Measurements from ENCODE around the gene CCNQ.

Gene CCNQ

DNA sequence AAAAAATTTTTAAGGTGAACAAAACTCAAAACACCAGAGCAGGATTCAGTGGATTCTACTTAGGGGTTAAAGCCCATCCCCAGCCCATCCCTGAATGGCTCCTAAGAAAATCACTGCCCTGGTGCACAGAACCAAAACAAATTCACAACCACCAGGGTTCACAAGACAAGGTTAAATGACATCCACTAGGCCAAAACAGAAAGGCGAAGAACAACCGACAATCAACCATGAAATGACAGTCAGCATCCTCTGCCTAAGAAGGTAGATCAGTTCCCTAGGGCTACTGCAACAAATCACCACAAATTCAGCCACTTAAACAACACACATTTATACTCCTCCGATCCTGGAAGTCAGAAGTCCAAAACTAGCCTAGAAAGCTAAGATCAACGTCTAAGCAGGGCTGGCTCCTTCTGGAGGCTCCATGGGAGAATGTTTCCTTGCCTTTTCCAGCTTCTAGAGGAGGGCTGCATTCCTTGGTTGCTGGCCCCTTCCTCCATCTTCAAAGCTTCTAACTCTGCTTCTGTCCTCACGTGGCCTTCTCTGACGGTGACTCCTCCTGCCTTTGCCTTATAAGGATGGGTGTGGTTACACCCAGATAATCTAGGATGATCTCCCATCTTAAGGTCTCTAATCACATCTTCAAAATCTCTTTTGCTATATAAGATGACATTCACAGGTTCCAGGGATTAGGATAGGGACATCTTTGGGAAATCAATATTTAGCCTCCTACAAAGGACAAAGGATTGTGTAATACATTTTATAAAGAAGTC is 1.8 kb downstream of the CCNQ start:
- no peak for DNase-seq (ENCODE audit: low spot score)

DNA sequence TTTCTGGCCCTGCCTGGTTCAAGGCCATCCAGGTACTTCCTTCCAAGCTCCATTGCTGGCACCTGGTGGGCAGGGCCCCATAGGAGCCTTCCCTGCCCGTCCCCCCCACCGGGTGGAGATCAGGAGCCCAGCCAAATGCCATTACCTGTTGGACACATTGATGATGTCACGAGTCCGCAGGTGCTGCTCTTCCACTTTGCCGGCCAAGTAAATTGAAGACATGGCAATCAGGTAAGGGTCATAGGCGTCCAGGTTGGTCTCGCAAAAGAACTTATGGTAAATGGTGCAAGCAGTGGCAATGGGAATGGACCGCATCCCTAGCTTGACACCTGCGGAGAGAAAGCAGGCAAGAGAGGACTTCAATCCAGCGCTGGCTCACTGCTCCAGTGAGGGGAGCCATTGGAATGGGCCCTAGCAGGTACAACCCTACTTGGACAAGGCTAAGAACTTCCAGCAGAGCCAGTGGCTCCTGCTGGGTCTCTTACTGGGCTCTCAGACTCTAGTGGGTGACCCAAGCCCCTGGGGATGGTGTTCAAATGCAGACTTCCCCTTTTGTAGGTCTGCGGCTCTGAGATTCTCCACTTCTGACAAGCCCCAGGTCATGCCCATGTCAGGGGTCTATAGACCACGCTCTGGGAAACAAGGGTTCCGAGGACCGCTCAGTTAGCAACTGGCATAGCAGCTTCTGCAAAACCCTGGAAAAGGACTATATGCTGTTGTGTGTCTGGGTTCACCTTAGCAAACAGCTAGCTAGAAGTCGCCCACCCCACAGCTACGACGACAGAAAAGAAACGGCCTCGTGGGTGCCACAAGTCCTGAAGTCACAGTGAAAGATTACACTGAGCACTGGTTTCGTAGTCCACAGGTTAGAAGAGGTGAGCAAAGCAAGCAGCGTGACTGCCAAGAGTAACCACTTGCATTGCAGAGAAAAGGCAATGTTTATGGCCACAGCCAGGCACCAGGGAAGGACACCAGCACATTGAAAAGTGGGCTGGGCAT is 2.8 kb downstream of the CCNQ start:
- DNase-seq (ENCODE audit: low spot score): no peak

DNA sequence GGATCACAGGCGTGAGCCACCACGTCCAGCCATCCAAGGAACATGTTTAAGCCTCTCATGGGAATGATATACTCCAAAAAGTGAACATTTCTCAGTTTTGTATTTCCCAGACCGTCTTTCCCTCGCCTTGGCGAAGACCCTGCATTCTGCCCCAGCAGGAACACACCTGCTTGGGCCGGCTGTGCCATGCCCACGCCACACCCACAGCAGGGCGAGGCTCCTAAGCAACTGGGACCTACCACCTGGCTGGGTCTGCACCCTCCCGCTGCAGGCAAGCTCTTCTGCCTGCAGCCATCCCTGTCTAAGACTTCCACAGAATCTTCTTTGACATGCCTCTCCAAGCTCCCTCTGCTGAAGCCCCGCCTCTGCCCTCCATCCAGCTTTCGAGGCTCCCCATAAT is 3.6 kb downstream of the CCNQ start:
- DNase-seq (ENCODE audit: low spot score): no peak

DNA sequence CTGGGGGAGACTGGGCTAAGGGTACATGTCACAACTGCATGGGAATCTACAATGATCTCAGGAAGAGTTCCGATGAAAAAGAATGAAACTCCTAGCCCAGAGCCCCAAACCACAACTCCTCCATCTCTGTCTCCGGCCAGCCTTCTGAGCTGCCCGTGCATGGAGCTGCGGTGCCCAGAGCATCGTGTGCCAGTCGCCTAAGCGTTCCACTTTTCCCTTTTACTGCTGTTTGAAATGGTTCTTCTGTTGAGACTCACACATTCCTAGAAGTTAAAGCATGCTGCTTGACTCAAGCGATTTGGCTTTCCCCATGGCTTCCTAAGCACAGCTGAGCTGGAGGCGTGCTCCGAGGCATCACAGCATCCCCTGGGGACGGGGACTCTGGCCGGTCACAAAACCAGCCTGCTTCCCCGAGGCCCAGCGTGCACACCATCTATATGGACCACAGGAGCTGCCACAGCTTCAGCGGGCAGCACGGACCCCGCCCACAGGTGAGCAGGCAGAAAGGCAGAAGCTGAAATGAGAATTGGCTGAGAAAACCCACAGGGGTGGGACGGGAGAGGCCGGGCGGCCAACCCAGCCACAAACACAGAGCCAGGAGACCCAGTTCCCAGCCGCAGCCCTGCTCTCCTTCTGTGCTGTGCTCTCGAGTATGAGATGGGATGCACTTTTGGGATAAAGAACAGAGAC is 5.0 kb downstream of the CCNQ start:
- DNase-seq (ENCODE audit: low spot score): no peak

DNA sequence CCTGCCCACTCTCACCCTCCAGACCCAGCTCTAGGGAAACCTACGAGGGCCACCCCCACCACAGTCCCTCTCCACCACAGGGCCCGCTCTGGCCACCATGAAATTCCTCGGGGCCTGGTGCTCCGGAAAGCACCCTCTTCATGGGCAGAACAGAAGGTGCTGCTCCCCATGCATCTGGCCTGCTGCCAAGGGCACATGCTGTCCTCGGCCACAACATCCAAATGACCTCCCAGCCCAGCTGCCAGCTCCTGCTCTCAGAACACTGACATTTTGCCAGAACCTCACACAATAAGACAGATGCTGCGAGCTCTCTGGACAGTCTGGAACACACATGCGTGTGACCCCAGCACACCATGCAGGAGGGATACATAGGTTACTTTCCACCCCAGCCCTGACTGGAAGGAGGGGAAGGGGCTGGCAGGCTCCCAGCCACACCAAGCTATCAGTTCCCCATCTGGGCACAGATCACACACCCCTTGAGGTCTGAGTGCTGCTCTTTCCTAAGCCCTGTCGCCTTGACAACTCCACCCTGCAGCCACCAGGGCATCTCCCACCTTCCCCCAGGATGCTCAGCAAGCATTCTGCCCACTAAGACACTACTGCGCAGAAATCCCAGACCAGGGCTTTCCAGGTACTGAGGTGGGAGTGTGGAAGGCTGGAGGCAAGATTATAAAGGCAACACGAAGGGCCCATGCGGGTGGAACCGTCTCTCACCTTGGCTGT is 5.8 kb downstream of the CCNQ start:
- no peak for DNase-seq (ENCODE audit: low spot score)

DNA sequence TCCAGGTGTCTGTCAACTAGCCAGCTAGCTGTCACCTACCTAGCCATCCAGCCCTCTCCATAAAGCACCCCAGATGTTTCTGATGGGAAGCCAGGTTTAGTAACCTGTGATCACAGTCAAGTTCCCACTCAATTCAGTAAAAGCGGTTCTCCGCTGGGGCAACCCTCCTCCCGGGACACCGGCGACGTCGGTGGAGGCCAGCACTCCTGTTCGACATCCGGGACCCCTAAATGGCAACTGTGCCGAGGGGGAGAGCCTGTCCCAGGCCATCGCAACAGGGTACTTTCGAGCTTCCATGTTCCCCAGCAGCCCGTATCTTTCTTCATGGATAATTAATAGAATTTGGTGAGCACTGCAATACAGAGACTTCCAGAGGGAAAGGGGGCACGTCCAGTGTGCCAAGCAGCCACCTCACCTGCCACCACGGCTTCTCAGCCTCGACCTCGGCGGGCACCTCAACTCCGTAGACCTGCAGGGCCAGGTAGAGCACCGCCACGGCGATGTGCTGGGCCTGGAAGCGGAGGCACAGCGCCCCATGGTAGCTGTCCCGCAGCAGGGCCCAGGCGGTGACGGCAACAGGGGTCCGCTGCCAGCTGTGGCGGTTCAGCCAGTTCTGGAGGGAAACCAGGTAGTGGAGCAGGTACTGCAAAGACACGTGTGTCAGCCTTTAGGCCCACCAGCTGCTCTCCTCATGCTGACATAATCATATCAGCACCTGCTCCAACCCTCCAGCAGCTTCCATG is 6.7 kb downstream of the CCNQ start:
- DNase-seq (ENCODE audit: low spot score): no peak

DNA sequence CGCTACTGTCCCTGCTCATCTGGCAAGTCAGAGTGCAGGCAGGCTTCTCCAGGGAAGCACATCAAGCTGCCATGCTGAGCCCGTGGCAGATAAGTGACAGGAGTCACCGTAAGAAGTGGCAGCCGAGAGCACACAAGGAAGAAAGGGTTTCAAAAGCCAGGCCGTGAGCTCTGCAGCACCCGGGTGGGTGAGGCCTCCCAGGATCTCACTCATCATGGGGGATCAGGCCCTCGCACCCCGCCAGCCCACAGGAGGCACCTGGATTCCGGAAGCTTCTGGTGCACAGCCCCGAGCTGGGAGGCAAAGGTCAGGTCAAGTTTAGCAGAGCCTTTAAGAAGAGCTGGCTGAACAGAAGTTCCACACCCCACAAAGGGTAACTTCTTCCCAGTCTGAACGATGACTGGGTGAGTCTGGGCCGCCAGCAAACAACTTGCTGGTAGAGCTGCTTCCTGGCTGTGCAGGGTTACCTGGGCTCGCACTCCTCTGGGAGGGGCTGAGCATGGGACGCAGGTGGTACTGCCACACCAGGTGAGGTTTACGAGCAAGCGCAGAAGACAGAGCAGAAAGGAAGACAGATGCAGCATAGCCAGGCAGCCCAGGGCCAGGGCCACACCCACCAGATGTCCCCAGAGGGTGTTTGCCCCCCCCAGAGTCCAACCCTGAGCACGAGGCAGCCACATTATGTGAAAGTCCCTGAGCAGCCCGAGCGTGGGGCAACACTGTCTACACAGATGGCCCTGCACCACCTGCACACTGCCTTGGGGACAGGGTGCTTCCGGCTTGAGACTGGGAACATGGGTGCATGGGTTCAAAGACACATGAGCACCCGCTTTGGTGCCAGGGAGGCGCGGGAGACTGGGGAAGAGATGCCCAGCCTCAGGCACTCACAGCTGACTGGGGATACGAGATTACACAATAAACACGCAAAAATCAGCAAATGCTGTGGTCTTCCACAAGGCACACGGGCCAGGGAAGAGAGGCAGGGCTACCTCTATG is 7.7 kb downstream of the CCNQ start:
- DNase-seq (ENCODE audit: low spot score): no peak

DNA sequence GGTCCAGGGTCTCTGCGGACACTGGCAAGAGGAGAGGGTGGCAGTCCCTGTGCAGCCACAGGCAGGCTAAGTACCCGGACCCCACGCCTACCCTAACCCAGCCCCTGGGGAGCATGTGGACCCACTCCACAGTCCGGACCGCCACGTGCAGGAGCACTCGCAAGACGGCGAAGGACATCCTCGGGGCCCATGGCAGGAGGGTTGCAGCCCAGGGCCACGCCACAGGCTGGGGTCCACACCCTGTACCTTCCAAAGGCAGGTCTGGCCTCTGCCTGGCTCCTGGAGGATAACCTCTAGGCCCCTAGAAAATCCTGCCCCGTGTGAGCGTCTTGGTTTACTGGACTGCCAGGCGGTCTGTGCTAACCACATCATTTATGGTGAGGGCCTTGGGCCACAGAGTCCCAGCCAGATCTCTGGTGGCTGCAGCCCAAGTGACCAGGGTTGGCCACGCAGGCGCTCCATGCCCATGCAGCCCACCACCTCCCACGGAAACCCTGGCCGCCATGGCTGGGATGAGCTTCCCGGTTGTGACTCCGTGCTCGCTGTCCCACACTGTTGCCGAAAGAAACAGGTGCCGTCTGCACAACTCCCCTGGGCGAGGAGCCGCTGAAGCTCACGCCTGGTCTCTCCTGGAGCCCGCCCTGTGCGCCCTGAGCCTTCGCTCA is 10.0 kb downstream of the CCNQ start:
- DNase-seq (ENCODE audit: low spot score): no peak

DNA sequence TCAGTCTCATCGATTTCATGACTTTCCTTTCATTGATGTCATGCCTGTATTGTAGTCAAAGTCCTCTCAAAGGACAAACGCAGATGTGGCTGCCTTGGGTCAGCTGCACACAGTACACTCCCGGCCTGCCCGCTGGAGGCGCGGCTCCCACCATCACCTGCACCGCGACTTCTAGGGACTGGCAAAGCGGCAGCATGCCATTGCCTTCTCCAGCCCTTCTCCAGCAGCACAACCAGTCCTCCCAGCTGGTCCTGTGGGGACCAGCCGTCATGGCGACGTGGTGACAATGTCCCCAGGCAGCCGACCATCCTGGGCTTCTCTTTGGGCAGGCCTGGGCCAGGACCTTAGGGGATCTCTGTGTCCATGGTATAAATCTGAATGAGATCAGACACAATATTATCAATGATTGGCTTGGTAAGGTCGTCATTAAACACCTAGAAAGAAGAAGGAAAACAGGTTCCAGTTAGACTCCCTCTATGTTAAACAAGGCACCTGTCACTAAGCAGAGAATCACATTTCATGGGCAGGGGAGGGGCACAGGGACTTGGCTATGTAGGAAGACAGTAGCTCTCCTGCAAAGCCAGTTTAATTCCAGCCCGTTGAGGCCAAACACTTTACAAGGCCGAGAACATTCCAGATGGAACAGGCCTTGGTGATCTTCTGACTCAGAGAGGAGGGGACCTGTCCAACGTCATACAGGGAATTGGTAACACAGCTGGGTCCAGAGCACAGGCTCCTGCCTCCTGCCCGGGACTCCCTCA is 10.7 kb downstream of the CCNQ start:
- DNase-seq (ENCODE audit: low spot score): no peak

DNA sequence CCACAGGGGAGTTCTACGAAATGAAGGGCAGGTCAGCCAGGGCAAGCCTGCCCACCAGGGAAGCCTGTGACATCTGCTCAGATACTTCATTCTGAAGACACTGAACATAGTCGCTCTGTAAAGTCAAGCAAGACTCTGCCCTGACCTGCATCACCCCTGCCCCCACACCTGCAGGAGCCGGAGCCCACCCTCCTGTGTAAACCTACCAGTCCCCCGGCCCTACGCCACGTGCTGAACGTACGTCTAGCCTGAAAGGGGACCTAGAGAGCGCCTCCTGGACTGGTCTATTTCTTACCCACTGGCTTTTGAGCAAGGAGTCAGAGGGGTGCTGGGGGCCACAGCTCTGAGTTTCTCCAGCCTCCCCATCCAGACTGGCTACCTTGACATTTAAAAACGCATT is 11.6 kb downstream of the CCNQ start:
- no peak for DNase-seq (ENCODE audit: low spot score)

DNA sequence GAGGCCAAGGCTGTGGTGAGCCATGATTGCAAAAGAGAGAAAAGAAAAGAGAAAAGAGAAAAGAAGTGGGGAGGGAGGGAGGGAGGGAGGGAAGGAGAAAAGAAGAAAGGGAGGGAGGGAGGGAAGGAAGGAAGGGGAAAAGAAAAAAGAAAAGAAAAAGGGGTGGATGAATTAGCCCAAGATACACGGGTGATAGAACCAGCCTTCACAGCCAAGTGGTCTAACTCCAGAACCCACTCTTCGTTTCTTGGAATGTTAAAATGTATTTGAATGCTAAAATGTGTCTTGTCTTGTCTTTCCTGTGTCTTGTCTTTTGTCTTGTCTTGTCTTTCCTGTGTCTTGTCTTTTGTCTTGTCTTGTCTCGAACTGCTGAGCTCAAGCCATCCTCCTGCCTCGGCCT is 13.1 kb downstream of the CCNQ start:
- no peak for DNase-seq (ENCODE audit: low spot score)

DNA sequence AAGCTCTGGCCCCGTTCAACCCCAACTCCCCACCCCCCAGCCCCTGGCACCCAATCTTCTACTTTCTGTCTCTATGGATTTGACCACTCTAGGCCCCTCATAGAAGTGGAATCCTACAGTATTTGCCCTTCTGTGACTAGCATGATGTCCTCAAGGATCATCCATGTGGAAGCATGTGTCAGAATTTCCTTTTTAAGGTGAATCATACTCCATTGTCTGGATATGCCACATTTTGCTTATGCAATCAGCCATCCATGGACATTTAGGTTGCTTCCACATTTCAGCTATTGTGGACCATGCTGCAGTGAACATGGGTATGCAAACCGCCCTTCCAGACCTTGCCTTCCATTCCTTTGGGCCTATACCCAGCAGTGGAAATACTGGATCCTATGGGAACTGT is 15.5 kb downstream of the CCNQ start:
- no peak for DNase-seq (ENCODE audit: low spot score)

DNA sequence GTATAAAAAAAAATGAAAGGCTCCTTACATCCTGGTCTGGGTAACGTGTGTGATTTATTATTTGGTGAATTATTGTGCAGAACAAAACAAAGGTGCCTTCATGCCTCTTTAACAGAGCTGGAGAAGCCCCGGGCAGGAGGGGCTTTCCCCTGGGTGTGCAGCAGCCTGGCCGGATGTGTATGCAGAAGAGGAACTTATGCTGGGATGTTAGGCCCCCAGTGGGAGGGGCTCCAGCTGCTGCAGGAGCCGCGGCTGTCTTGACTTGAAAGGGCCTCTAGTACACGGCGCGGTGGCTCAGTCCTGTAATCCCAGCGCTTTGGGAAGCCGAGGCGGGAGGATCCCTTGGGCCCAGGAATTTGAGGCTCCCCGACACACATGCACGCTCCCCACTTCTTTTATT is 16.0 kb downstream of the CCNQ start:
- peak; percentile 51 for DNase-seq (ENCODE audit: low spot score)

DNA sequence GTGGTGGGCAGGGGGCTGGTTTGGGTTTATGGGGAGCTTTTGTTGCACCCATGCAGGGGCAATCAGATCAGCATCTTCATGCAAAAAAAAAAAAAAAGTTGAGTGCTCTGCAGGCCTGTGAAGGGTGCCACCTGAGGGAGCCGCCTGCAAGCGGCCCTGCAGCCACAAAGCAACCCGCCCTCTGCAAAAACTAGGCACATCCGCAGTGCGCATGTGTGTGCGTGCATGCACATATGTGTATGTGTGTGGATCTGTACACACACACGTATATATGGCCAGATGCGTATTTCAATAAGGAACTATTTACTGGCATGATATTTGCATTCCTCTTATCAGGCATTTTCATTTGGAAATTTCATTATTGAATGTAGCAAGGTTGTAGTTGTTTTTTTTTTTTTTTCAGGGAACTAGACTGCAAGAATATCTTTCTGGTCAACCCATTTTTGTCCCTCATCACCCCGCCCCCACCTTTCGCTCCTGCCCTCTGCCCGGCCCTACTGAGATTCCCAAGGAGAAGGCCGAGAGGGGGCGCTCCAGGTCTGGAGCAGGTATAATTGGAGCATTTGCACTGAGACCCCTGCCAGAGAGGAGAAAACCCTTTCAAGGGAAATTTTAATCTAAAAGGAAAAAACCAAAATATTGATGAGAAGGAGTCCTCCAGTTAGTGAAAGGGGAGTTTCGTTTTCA is 18.1 kb downstream of the CCNQ start:
- no peak for DNase-seq (ENCODE audit: low spot score)

DNA sequence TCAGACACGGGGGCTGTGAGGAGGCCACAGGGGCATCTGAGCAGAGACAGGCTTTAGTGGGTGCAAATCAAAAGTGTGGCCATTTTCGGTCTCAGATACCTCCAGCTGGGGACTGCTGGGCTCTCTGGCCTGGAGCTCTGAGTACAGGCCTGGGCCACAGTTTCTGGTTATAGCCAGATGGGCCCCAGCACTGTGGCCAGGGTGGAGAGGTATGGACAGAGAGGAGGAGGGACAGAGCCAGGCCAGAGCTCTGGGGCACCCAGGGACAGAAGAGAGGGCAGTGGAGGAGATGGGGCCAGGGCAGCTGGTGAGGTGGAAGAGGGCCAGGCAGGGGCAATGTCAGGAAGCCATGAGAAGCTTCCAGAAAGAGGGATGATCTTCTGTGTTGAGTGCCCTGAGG is 20.1 kb downstream of the CCNQ start:
- DNase-seq (ENCODE audit: low spot score): no peak

DNA sequence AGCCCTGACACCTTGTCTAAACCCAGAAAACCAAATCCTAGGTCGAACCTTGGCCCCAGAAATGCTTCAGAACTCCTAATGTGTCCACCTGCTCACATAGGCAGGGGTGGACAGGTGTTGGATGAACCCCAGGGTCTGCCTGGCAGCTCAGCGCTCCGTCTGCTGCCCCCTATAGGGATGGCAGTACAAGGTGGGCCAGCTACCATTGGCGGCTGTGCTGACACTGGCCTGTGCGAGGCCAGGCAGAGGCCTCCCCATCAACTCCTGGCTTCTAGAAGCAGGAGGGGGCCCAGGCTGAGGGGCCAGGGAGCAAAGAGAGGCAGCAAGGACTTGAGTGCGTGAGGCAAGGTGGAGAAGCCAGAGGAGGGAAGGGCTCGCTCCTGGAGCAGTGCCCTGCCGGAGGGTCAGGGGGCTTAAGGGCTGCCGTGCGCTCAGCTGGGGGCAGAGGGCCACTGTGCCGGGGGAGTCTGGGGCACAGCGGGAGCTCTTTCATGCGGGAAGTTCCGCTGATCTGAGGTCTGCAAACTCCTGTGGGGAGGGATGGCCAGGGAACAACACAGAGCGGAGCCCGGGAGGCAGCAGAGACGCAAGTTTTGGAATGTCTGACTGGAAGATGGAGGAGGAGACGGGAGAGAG is 20.6 kb downstream of the CCNQ start:
- no peak for DNase-seq (ENCODE audit: low spot score)

DNA sequence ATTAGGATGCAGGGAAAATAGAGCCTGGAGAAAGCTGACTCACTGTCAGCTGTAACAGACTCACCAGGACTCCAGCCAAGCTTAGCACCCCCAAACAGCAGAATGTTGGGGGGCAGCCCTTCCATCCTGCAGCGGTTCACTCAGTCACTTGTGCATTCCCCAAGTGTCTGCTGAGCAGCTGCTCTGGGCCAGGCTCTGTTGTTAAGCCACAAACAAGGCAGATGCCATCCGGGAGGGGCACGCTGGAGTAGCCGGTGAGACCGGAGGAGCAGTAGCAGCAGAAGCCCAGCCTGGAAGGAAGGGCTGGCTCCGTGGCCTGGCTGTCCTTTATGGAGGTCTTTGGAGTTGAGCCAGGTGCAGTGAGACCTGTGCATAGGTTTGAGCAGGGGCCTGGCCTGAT is 22.0 kb downstream of the CCNQ start:
- DNase-seq (ENCODE audit: low spot score): peak; percentile 48

Data from D341Med (cell line).